ENCODE measurements around the gene ZSCAN9. TPM values are rescaled to one million over a fixed set of nuclear protein-coding genes. Genes with fewer than 3 reads are reported as not detected.

ZSCAN9 gene
- total and polyA plus RNA-seq, 3 donors from 2014 or later, result 36.5 to 39.6 (median 38.2) TPM

- TF ChIP-seq POLR2A (IDR thresholded peaks at IDR 0.05) (no peak), CTCF (IDR thresholded peaks at IDR 0.05) (no peak)
- no peak overlapping the region for H3K4me3 ChIP-seq
- no peak overlapping the region for H3K27ac ChIP-seq
- DNase-seq, result no peak
- peaks cover 15% of the 10 kb centered on the region for H3K4me1 ChIP-seq
- H3K36me3 ChIP-seq (ENCODE audit: low read depth, missing control alignments), result no peaks in the 10 kb centered on the region
- intact Hi-C loops (cut with DNase I; ENCODE audit: low total_unique reads), result no loop called here
- 41 to 71% methylated on average over 2 of the region's 2 CpGs for WGBS, 2 donors
- H3K27me3 ChIP-seq, result no peaks in the 10 kb centered on the region
- no peaks in the 10 kb centered on the region for H3K9me3 ChIP-seq
These were observed 38.8 kb downstream of the ZSCAN9 start for GRCh38 chr6:28263922-28264321.

GRCh38 chr6:28264834-28265401, 39.8 kb downstream of the ZSCAN9 start:
- WGBS, 2 donors, result 52 to 62% methylated on average over 4 of the region's 4 CpGs
- Histone ChIP-seq H3K4me1 (peaks cover 10% of the 10 kb centered on the region), H3K36me3 (ENCODE audit: low read depth, missing control alignments) (no peaks in the 10 kb centered on the region), H3K27me3 (no peaks in the 10 kb centered on the region), H3K4me3 (no peak overlapping the region), H3K27ac (no peak overlapping the region), H3K9me3 (no peaks in the 10 kb centered on the region)
- intact Hi-C loops (cut with DNase I; ENCODE audit: low total_unique reads), result no loop called here
- TF ChIP-seq CTCF (IDR thresholded peaks at IDR 0.05), result no peak
- TF ChIP-seq POLR2A (IDR thresholded peaks at IDR 0.05), result no peak
- no peak for DNase-seq

GRCh38 chr6:28266563-28266961, 41.5 kb downstream of the ZSCAN9 start:
- H3K27ac ChIP-seq, result peak overlapping the region; percentile 92
- H3K4me3 ChIP-seq, result peak overlapping the region; percentile 80 to 82
- intact Hi-C loops (cut with DNase I; ENCODE audit: low total_unique reads), result no loop called here
- H3K4me1 ChIP-seq, result peaks cover 10% of the 10 kb centered on the region
- TF ChIP-seq CTCF (IDR thresholded peaks at IDR 0.05) (no peak), POLR2A (IDR thresholded peaks at IDR 0.05) (no peak)
- no peak for DNase-seq
- no peaks in the 10 kb centered on the region for H3K27me3 ChIP-seq
- 6% methylated on average over 5 of the region's 5 CpGs for WGBS, 2 donors
- no peaks in the 10 kb centered on the region for H3K36me3 ChIP-seq (ENCODE audit: low read depth, missing control alignments)
- no peaks in the 10 kb centered on the region for H3K9me3 ChIP-seq

GRCh38 chr6:28266962-28267694, 42.1 kb downstream of the ZSCAN9 start, which contains the start of gene ZSCAN26:
TSS of gene ZSCAN26 (plus strand) at chr6:28267143. CDS start at chr6:28271920, 4,777 bp downstream.
- no peak for TF ChIP-seq POLR2A (IDR thresholded peaks at IDR 0.05)
- TF ChIP-seq CTCF (IDR thresholded peaks at IDR 0.05), result no peak
- Histone ChIP-seq H3K4me3 (peak within 1 kb of the TSS; percentile 80 to 82), H3K9me3 (no peaks in the 10 kb centered on the region), H3K27ac (peak within 1 kb of the TSS; percentile 92), H3K4me1 (peaks cover 10% of the 10 kb centered on the region), H3K27me3 (no peaks in the 10 kb centered on the region), H3K36me3 (ENCODE audit: low read depth, missing control alignments) (no peaks in the 10 kb centered on the region)
- intact Hi-C loops (cut with DNase I; ENCODE audit: low total_unique reads), result no loop called here
- 0 to 1% methylated on average over 21 to 32 of the region's 32 CpGs for WGBS, 2 donors
- DNase-seq, result peak; percentile 87

Data from testis (tissue), 3 donors.